OCI-LY7 (cell line): ENCODE results near the gene BNIP3. TPM values are rescaled to one million over a fixed set of nuclear protein-coding genes. Genes with fewer than 3 reads are reported as not detected.

Experiments
- BruUV-seq: library from RNA; stranded (reverse); fragments of 400-500 nt; replicated peaks from 2 replicates; lab custom pipeline; 2021; lab: Mats Ljungman, UMichigan
- CTCF ChIA-PET: fragments of 300-600 bp; sonication (Branson Sonifier 250); formaldehyde crosslinking; loops from one replicate; lab custom pipeline; 2022; ENCODE audit warnings: antibody characterized with exemption; ENCODE audit not compliant: unreplicated experiment; lab: Charles Lee
- POLR2A ChIA-PET: fragments of 300-600 bp; sonication (Branson Sonifier 250); formaldehyde crosslinking; loops from one replicate; lab custom pipeline; 2022; ENCODE audit warnings: antibody characterized with exemption; lab: Charles Lee
- DNase-seq: peaks from one replicate; pipeline ENCODE4 v3.0.0-alpha.2; 2015; ENCODE audit warnings: low spot score
- H2AFZ ChIP-seq: fragments of 200-600 bp; sonication (generic), shearing (Covaris generic); 2 replicates; pipeline ENCODE4 v1.6.1; 2014; ENCODE audit warnings: mild to moderate bottlenecking, antibody characterized with exemption, low read length, moderate library complexity
- H3K27ac ChIP-seq: fragments of 200-600 bp; sonication (generic); 2 replicates; pipeline ENCODE4 v1.5.1; 2014; ENCODE audit warnings: mixed run types, low read depth, mild to moderate bottlenecking, moderate library complexity, low read length, inconsistent platforms; ENCODE audit not compliant: poor library complexity, severe bottlenecking
- H3K36me3 ChIP-seq: fragments of 200-600 bp; sonication (generic); 2 replicates; pipeline ENCODE4 v1.6.1; 2014; ENCODE audit warnings: mild to moderate bottlenecking, antibody characterized with exemption, low read length, moderate library complexity, mixed read lengths; ENCODE audit not compliant: insufficient read depth
- H3K4me1 ChIP-seq: fragments of 200-600 bp; sonication (generic); 2 replicates; pipeline ENCODE4 v1.5.1; 2014; ENCODE audit warnings: mild to moderate bottlenecking, low read length; ENCODE audit not compliant: insufficient read depth, poor library complexity, severe bottlenecking
- H3K4me2 ChIP-seq: fragments of 200-600 bp; sonication (generic); 2 replicates; pipeline ENCODE4 v1.6.1; 2014; ENCODE audit warnings: mild to moderate bottlenecking, low read length
- H3K4me3 ChIP-seq: fragments of 200-600 bp; sonication (generic); 2 replicates; pipeline ENCODE4 v1.5.1; 2014; ENCODE audit warnings: mild to moderate bottlenecking, low read depth, low read length; ENCODE audit not compliant: poor library complexity, severe bottlenecking
- H3K79me2 ChIP-seq: fragments of 200-600 bp; sonication (generic); 2 replicates; pipeline ENCODE4 v1.6.1; 2016; ENCODE audit warnings: low read depth, mild to moderate bottlenecking, low read length, moderate library complexity, mixed read lengths; ENCODE audit not compliant: insufficient read depth
- H3K9me2 ChIP-seq: fragments of 200-600 bp; sonication (generic); 2 replicates; pipeline ENCODE4 v1.6.1; 2016; ENCODE audit warnings: mild to moderate bottlenecking, low read length, mixed read lengths; ENCODE audit not compliant: insufficient read depth
- H3K9me3 ChIP-seq: fragments of 200-600 bp; sonication (generic); 2 replicates; pipeline ENCODE4 v1.6.1; 2014; ENCODE audit warnings: mild to moderate bottlenecking, mixed run types, low read length, mixed read lengths
- H4K20me1 ChIP-seq: fragments of 200-600 bp; sonication (generic); 2 replicates; pipeline ENCODE4 v1.6.1; 2014; ENCODE audit warnings: mild to moderate bottlenecking, antibody characterized with exemption, low read length, moderate library complexity, mixed read lengths; ENCODE audit not compliant: insufficient read depth
- CTCF ChIP-seq: fragments of 200-600 bp; sonication (generic); conservative IDR thresholded peaks from 2 replicates; pipeline ENCODE4 v1.5.1; 2014; ENCODE audit warnings: mild to moderate bottlenecking, antibody characterized with exemption, low read length, moderate library complexity, mixed read lengths
- EZH2phosphoT487 ChIP-seq: fragments of 200-600 bp; sonication (generic); IDR thresholded peaks from 2 replicates; pipeline ENCODE4 v1.6.1; 2018; ENCODE audit warnings: low read depth, borderline replicate concordance, mild to moderate bottlenecking, mixed run types, antibody characterized with exemption, low read length, moderate library complexity, mixed read lengths
- intact Hi-C: fragments of 100-400 bp; cut with micrococcal nuclease; formaldehyde crosslinking; loops from one replicate; pipeline ENCODE4 v1.10.0; 2022; ENCODE audit not compliant: unreplicated experiment
- total RNA-seq, 2 experiments: library from RNA; depleted of rRNA in 1 of 2; stranded (reverse); fragments of >200 nt in 1 of 2; shearing (Covaris generic) in 1 of 2; gene quantifications; 2 replicates each; pipeline ENCODE4 v1.2.3, GENCODE V29; 2014 to 2022

The BNIP3 gene
- total RNA-seq, 2 experiments from 2014 or later: 60.1 to 99.8 TPM

- Histone ChIP-seq H3K9me2 (no peaks in the 10 kb centered on the region), H3K9me3 (no peaks in the 10 kb centered on the region), H3K27ac (no peak overlapping the region), H2AFZ (no peak overlapping the region), H3K4me2 (no peak overlapping the region), H3K79me2 (no peaks in the 10 kb centered on the region), H3K36me3 (no peaks in the 10 kb centered on the region), H3K4me3 (no peak overlapping the region), H3K4me1 (peaks cover 12% of the 10 kb centered on the region), H4K20me1 (no peaks in the 10 kb centered on the region)
- ChIA-PET POLR2A (interaction anchor here (0.7 kb wide), 1 partner anchor 15 kb away, joined by 3 read pairs; no protein-coding TSS in a partner anchor), CTCF (no interaction called here)
- no peak for DNase-seq
- no TSS peak for BruUV-seq
- intact Hi-C loops: no loop called here
- TF ChIP-seq EZH2phosphoT487: no peak
- TF ChIP-seq CTCF: no peak
Observed at GRCh38 chr10:131998845-131999681, 17.3 kb upstream of the BNIP3 start.

DNA sequence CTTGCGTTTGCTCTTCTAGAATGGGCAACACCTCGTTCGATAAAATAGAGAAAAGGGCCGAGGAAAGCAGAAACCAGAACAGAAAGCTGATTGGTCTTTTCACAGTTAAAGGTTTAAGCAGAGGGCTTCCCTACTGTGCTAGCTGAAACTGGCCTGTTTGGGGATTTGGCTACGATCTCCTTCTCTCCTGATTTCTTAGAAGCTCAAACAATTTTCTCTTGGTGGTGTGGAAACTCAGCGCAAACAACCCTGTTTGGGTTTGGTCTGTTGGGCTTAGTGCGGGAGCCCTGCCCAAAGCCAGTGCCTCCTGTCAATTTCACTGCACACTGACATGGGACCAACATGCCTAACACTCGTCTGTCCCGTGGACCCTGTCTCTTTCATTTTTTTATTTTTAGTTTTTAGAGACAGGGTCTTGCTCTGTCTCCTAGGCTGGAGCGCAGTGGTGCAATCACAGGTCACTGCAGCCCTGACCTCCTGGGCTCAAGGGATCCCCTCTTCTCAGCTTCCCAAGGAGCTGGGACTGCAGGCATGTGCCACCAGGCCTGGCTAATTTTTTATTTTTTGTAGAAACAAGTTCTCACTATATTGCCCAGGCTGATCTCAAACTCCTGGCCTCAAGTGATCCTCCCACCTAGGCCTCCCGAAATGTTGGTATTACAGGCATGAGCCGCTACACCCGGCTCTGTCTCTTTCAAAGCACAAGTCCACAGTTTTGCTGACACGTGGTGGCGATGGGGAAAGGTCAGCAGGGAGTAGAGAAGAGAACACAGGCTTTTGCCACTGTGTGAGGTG is 16.5 kb upstream of the BNIP3 start:
- no peaks in the 10 kb centered on the region for H3K9me3 ChIP-seq
- peaks cover 12% of the 10 kb centered on the region for H3K4me1 ChIP-seq
- peak overlapping the region; percentile 48; the same call in 1 of the 2 replicates for H3K4me2 ChIP-seq
- no peak overlapping the region for H3K27ac ChIP-seq
- H3K36me3 ChIP-seq: no peaks in the 10 kb centered on the region
- H3K9me2 ChIP-seq: no peaks in the 10 kb centered on the region
- no TSS peak for BruUV-seq
- ChIA-PET POLR2A (interaction anchor here (0.7 kb wide), 1 partner anchor 14 kb away, joined by 3 read pairs; no protein-coding TSS in a partner anchor), CTCF (no interaction called here)
- no peaks in the 10 kb centered on the region for H3K79me2 ChIP-seq
- DNase-seq: no peak
- peak overlapping the region; percentile 39; the same call in 1 of the 2 replicates for H2AFZ ChIP-seq
- intact Hi-C loops: no loop called here
- no peak overlapping the region for H3K4me3 ChIP-seq
- TF ChIP-seq CTCF (no peak), EZH2phosphoT487 (no peak)
- H4K20me1 ChIP-seq: no peaks in the 10 kb centered on the region
